D721Med (cell line): ENCODE measurements around the gene DAB2IP.

Source experiments
- DNase-seq: peaks from one replicate; pipeline ENCODE4 v3.0.0; 2011; ENCODE audit warnings: low spot score; ENCODE audit not compliant: insufficient read length
- FAIRE-seq: peaks from 2 replicates; lab custom pipeline; 2011; peaks lifted over from hg19 to GRCh38; lab: Jason Lieb, UNC
- CTCF ChIP-seq: IDR thresholded peaks from 2 replicates; pipeline ENCODE4 v1.5.1; 2012; ENCODE audit warnings: mild to moderate bottlenecking, control low read depth; ENCODE audit not compliant: insufficient read depth; ENCODE audit errors: missing control alignments

The DAB2IP gene

DNA sequence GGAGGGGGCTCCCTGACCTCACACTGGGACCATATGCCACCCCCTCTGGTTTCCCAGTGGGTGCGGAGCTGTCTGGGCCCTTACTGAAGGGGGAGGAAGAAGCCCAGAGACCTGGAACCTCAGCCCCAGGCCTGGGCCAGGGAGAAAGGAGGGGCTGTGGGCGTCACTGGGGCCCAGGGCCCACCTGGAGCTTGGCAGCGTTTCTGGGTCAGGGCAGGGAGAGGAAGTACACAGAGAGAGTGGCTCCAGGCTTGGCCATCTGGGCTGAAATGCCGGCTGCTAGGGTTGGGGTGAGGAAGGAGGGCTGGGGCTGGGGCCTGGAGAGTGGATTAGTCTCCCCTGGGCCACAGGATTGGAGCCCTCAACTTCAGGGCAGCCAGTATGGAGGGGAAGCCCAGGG, 6.4 kb upstream of the DAB2IP start:
- DNase-seq (no peak), FAIRE-seq (no peak)
- no peak for TF ChIP-seq CTCF

DNA sequence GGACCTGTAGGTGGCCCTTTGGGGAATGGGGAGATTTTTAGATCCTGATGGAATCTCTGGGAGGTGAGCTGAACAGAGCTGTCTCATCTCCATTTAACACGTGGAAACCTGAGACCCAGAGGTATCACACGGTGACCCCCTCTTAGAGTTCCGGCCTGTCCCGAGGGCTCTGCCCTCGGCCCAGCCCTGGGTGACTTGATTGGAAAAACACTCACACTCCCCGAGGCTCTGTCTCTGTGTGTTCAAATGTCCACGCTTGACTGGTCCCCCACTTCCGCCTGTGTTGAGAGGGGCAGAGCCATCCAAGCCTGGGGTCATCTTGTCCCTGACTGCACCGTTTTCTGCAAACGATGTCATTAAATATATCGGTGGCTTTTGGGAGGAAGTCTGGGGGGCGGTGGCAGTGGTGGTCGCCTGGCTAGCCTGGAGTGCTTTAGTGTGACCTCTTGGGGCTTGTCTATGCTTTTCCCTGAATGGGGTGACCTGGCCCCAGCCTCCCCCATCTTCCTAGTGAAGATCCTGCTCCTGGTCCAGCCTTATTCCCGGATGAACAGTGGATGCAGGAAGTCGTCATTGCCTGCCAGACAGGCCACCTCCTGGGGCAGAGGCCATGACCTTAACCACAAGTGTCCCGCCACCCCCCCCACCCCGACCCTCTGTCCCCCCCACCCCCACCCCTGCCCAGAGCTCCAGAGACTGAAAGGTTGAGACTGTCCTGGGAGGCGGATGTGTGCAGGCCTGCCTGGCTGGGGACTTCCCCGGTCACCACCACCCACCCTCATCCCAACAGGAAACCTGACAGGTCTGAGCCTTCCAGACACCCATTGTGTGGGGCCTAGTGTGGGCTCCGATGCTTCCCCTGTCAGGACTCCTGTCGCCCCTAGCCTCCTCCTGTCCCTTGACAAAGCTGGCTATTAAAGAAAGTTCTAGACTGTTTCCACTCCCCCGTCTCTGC, 5.3 kb upstream of the DAB2IP start:
- FAIRE-seq (no peak), DNase-seq (no peak)
- TF ChIP-seq CTCF: no peak

GRCh38 chr9:121646992-121647391, 4.4 kb upstream of the DAB2IP start:
- TF ChIP-seq CTCF: no peak
- FAIRE-seq (no peak), DNase-seq (no peak)

GRCh38 chr9:121648172-121648571, 3.3 kb upstream of the DAB2IP start:
- TF ChIP-seq CTCF: no peak
- DNase-seq (no peak), FAIRE-seq (no peak)

- FAIRE-seq: no peak
- no peak for DNase-seq
- TF ChIP-seq CTCF: no peak
These were observed 2.6 kb upstream of the DAB2IP start for GRCh38 chr9:121648799-121649198.

DNA sequence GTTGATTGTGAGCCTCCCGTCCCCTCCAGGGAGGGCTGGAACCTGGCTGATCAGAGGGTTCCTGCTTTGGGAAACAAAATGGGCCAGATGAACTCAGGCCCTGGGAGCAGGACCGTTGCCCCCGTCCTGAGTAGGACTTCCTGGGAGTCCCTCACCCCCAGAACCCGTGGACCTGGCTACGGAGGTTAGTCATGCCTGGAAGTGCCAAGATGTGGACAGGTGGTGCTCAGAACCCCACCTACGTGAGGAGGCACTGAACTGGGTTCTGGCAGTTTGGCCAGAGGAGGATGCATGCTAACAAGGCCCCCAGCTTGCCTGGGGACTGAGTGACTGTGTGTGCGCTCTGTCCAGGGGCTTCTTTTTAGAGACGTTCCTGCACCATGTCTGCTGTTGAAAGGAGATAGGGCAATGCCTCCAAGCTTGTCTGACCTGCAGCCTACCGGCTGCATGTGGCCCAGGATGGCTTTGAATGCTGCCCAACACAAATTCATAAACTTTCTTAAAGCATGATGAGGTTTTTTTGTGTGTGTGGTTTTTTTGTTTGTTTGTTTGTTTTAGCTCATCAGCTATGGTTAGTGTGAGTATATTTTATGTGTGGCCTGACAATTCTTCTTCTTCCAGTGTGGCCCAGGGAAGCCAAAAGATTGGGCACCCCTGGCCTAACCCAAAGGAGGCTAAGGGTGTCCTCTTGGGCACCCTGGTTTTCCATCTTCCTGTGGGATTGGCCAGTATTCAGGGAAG, 1.8 kb upstream of the DAB2IP start:
- FAIRE-seq: no peak
- no peak for TF ChIP-seq CTCF
- DNase-seq: no peak
